HG03520 (cell line): ENCODE data around the gene PPARA.

Experiments
- ATAC-seq: cut with Tn5 transposase; IDR thresholded peaks from one replicate; pipeline ENCODE4 v1.9.1; 2021; ENCODE audit warnings: mild to moderate bottlenecking, moderate library complexity; ENCODE audit not compliant: unreplicated experiment

Gene PPARA

DNA sequence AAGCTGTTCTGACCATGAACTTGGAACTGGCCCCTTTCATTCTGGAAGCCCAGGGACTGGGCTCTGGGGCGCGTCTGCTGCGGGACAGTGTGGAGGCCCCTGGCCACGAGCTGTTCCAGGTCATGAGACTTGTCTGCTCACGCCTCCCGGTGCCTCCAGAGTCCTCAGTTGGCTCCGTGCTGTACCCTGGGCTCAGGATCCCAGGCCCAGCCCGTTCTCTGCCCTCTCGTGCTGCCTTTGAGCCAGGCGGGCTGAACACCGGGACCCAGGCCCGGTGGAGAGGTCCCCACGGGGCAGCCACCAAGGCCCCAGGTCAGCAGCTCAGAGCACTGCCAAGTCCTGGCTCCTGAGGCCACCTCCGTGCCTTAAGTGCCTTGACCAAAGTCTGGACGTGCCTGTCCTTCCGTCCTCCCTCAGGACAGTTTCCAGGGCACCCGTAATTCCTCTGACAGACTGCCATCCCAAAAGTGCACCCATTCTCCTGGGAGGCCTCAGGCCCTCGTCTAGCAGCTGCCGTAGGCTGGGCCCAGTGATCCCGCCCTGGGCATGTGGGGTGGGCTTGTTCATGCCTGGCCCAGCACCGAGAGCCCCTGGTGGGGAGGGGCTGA, 36.3 kb upstream of the PPARA start:
- ATAC-seq, result no peak

DNA sequence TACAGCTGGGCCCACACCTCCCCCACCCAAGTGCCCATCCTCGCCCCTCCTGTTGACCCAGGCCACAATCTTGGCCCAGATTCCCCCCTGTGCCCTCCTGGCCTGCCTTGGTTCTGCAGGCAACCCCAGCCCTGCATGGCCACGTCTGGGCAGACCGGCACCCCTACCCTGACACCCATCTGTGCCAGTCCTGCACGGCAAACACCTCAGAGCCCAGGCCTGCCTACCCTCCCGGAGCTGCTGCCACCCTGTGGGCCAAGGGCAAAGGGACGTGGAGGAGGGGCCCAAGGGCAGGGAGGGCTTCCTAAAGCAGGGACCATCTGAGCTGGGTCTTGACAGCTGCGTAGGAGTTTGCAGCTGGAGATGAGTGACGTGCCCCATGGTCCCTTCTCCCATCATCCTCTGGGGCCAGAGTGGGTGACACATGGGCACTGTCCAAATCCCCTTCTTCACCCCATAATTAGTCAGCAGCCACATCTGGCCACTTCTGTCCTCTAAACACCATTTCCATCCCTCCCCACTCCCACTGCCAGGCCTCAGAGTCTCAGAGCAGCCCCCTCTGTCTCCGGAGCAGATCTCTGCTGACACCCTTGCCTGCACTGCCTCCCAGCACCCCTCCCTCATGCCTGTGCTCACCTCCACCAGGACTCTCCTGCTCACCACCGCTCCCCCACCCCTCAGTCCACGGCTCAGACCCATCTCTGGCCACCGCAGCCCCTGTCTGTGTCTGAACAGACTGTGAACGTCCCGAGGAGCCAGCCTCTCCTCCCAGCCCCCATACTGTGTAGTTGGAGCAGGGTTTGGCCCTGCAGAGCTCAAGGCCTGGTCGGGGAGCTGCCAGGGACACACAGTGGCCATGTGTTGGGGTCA, 35.6 kb upstream of the PPARA start:
- no peak for ATAC-seq

DNA sequence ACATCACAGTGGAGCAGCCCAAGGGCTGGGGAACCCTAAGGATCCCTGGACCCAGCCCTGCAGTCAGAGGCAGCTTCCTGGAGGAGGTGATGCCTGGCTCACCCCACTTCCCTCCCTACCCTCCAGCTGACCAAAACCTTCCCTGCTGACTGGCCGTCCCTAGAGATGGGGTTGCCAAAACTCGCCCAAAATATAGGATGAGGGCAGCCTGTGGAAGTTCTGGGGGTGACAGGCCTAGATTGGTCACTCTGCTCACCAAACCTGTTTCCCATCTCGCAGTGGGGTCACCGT, 35.0 kb upstream of the PPARA start:
- ATAC-seq, result no peak

DNA sequence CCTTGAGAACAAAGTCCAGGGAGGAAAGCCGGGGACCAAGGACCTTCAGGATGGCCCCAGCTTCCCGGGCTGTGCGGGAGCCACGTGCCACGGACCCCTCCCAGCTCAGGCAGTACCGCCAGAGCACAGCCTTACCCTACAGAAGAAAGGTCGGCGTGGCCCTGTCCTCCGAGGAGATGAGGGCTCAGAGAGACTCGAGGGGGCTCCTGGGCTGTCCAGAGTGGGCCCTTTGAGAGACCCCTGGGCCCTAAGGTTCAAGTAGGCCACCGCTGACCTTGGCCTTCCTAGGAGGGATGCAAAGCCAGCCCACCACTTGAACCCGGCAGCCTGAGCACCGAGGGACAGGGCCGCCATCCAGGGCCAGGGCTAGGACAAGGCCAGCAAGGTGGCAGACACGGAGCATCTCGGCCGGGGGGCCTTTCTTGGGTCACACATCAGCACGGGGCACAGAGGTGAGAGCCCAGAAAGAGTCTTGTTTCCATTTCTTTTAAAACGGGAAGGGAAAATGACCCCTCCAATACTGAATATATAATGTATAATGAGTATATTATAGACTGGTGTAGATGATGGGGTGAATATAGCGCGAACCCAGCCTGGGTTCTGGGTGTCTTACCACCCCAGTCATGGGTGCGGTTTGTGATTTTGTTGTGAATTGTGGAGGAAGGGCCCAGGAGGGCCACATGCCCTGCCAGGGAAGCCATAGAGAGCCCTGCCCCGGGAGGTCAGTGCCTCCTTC, 34.4 kb upstream of the PPARA start:
- ATAC-seq, result no peak

DNA sequence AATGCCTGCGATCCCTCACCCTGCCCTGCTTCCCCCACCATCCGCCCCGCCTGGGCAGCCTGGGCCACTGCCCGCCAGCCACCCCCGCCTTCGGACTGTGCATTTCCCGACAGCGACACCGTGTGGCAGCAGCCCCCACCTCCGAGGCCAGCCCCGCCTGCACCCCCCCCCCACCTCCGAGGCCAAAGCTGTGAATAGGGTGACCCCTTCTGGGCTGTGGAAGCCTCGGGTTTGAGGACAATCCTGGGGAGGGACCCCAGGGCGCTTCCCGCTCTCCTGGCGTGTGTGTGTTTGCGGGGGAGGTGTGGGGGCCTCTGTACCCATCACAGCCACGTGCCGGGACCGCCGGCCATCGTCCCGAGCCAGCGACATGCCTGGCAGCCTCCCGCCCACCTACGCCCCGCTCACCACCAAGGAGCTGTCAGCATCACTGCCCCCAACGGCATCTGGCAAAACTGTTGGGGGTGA, 33.8 kb upstream of the PPARA start:
- ATAC-seq, result peak; percentile 46

DNA sequence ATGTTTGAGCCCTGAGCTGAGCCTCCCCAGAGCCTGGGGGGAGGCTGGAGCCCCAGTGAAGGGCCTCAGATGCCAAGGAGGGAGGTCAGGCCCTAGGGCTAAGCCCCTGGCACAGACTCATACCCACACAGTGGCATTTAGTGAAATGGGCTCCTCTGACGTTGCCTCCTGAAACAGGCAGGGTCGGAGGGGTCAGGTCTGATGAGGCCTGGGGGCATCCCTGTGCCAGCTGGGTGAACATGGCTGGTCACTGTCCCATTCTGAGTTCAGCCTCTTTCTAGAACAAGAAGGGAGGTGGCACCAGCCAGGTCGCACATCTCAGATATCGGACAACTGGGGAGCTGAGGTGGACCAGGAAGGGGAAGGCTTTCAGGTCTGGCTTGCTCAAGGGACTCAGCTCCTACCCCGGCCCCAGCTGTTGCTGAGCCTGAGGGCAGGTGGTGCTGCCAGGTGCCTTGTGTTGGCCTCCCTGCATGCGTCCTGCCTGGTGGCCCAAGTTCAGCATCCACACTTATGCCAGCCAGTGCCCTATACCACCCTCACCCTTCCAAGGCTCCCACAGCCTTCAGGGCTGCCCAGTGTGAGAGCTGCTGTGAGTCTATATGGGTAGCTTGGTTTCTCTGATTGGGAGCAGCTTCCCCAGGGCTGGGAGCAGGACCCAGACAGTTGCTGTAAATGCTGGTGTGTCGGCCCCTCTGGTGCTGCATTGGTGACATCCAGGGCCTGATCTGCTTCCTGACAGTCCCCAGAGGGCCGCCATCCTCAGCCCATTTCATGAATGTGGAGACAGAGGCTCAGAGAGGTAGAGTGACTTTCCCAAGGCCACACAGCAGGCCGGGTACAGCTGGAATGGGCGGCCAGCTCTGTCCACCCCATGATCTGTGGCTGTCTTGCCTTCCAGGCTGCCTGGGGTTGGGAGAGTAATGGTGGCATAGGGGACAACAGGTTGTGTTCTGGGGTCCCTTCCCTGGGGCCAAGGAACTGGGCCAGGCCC, 32.8 kb upstream of the PPARA start:
- ATAC-seq, result no peak

DNA sequence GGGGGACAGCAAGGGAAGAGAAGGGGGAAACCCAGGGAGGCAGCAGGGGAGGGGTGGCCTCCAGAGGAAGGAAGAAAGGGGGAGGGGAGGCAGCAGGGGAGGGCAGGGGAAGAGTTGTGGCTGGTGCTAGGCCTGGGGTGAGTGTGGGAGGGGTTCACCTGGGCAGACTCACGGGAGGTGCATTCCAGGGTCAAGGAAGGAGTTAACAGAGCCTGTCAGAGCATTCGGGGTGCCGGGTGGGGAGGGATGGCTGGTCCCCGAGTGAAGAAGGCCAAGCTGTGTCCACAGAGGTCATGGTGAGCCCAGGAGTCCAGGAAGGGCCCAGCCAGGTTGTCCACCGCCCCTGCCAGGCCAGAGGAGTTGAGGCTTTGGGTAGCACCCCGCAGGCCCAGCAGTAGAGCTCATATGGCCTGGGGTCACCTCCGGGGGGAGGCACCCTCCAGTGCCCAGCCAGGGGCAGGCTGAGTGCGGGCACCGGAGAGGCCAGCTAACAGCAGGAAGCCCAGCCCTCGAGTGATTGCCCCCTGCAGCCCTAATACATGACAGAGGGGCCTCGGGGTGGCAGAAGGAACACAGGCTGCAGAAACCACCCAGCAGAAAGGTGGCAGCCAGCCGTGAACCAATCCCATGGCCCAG, 31.1 kb upstream of the PPARA start:
- ATAC-seq, result no peak

DNA sequence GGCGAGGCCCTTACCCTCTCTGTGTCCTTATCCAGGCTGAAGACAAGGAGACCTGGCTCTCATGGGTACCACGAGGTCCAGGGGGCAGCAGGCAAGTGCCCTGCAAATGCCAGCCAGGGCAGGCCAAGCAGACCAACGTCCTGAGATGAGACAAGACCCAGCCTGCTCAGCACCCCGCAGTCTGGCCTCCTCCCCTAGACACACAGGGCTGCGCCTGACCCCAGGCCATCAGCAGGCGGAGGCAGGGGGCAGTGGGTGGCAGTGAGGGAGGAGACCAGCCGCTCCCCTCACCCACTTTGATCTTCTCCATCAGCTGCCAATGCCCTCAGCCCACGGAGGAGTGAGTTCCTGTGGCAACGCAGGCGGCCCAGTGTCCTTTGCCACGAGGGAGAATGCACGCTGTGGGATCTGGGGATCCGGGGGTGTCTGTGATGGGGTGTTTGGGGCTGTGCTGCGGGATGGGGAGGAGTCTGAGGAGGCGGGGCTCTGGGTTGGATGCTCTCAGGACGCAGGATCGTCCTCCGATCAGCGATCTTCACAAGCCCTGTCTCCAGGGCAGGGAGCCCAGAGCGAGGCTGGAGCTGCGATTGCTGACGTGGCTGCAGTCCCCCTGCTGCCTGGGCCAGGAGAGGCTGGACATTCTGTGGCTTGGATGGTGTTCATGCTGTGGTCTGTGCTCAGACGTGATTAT, 30.5 kb upstream of the PPARA start:
- ATAC-seq, result no peak

DNA sequence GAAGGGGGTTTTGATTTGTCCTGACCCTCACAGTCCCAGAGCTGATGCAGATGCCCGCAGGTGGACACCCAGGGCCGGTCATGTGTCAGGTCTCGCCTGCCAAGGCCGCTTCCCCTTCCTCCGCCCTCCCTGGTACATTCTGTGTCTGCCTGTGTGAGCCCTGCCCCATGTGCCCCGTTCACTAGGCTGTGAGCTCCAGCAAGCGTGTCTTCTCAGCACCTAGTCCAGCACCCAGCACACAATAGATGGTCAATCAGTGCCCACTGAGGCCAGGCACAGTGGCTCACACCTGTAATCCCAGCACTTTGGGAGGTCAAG, 29.9 kb upstream of the PPARA start:
- no peak for ATAC-seq

DNA sequence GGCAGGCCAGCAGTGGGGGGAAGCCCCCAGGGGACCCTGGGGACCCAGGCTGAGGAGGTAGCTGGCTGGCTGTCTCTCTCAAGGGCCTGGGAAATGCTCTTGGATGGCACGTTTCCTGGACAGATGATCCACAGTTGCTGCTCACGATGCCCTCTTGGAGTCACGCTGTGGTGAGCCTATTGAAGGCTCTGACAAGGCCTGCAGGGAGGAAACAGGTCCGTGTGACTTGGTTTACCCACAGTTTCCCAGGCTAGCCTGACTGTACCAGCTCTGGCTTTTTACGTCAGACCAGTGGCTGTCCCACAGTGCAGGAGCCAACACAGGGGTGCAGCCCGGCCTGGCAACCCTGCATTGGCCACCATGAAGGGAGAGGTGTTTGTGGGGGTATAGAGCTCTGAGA, 29.2 kb upstream of the PPARA start:
- ATAC-seq, result no peak

DNA sequence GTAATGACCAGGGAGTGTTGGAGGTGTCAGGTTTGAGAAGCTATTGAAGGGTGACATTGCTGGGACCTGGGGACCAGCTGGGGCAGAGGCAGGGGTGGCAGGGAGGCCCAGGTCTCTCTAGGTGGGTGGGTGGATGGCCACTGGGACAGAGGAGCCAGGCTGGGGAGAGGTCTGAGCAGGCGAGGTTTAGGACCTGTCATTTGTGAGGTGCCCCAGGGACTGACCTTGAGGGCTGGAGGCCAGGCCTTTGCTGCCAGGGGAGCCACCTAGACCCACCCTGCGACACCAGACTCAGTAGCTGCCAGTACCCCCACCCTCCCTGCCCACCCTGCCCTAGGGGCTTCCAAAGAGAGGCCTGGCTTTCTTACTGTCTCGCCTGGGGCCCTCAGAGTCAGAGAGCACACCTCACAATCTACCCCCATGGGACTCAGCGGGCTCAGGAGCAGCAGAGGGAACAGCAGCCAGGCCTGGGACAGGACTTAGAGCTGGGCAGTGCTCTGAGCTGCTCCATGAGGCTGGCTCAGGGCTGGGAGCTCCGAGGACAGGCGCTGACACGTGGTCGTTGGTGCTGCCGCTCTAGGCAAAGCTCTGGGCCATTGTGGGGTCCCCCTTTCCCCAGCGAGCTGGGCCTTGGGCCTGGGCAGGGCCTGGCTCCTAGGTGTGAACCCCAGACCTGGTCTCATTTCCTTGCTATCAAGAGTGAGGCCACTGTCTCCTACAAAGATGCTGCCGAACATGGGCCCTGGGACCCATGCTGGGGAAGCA, 28.6 kb upstream of the PPARA start:
- ATAC-seq, result no peak

DNA sequence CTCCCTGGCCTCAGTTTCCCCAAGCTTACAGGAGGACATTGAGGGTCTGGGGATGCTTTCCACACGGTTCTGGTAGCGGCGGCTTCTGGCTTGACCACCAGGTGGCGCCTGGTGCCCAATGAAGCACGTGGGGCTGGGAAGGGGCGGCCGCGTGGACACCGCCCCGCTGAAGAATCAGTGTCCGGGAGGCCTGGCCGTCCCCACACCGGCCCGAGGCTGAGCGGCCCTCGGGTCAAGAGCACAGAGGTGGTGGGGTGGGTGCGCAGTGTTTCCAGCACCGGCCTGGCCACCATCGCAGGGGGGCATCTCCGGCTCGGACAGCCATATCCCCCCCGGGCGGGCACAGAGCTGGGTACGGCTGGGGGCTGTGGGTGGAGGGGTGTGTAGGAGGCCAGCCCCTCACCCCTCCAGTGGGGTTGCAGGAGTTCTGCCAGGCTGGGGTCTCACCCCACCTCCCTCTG, 27.8 kb upstream of the PPARA start:
- no peak for ATAC-seq

DNA sequence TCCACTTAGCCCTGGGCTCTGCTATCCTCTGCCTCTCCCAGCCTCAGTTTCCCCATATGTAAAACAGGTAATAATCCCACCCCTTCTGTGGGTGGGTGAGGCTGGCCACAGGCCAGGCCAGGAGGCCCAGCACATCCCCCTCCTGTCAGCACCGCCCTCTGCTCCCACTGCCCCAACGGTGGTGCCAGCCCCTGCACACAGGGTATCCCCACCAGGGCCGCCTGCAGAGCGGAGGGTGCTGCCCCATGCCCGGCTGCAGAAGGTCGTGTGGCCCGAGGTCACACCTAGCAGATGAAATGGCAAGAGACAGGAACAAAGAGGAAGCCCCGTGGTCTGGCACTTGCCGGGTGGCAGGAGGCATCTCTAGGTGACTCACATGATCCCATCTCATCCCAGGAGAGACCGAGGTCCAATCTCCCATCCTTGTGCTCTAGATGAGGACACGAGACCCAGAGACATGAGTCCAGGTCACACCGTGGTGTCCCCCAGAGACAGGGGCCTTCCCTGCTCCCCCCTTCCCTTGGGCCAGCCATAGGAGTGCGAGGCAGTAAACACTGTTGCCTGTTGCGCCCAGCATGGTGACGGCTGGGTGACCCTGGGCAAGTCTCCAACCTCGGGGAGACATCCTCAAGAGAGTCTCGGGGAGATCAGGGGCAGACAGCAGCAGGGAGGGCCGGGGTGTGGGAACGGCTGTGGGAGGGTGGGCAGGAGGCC, 27.2 kb upstream of the PPARA start:
- ATAC-seq, result no peak

DNA sequence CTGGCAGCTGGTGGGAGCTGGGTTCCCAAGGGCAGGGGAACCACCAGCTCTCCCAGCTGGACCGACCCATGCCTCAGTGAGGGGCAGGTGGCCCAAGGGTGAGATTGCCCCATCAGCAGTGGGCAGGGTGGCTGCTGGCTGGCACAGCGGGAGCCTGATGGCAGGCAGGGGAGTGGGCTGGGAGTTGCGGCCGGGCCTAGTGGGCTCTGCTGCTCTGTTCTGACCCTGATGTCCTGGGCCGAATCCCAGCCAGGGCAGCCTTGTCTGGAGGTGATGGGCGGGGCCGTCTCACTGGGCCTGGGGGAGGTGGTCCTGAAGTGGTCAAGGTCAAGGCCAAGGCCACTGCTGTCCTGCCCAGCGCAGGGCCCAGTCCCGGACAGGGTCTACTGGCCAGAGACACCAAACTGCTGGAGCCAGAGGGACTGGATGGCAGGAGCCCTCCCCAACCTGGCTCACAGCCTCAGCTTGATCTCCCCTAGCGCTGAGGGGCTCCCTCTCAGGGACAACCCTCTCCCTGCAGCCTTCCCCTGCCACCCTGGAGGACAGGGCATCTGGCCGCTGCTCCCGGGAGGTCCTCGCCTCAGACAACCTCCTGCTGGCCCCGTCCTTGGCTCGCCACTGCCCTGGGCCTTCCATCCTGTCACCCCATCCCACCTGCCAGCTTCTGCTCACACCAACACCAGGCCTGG, 26.5 kb upstream of the PPARA start:
- ATAC-seq, result no peak

DNA sequence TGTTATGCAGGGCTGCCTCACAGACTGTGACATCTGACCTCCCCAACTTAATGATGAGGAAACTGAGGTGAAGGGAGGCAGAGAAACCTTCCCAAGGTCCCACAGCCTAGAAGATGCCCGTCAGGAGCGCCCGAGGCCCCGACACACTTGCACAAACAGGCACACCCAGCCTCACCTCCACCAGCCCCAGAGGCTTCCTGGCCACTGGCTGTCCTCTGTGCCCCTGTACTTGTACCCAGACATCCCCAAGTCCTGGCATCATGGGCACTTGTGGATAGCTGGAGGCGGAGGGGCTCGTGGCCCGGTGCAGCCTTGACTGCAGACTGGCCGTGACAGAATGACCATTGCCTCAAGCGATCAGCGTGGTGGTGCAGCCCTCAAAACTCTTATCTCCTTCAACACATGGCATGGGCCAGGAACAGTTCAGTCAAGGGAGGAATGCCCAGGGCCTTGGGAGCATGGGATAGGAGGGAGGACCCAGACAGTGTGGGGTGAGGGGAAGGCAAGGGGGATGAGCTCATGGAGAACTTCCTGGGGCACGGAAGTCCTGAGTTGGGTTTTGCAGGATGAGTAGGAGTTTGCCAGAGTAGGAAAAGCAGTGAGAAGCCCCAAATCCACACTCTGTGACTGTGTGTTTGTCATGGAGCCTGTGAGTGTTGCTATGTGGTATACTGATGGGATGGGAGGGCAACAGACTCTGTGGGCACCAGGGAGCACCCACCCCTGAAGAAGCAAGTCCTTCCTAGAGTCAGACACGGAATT, 25.8 kb upstream of the PPARA start:
- no peak for ATAC-seq

DNA sequence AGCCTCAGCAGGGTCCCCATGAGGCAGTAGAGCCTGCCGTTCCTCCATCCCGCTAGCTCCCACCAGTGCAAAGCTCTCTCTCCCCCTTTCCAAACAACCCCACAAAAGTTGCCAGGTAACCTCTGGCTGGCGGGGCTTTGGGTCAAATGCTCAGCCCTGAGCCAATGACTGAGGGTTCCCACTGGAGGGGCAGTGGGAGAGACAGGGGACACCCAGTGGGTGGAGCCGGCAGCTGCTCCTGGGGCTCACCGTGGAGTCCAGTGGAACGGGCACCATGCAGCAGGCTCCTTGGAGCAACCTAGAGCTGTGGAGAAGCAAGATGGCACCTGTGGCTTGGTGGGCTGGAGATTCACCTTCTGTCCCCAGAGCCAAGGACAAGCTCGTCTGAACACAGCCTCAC, 25.0 kb upstream of the PPARA start:
- ATAC-seq, result no peak
